Measurements from ENCODE around the gene PDE4D. TPM values are rescaled to one million over a fixed set of nuclear protein-coding genes. Genes with fewer than 3 reads are reported as not detected.

The PDE4D gene
- total and polyA plus RNA-seq, 2 donors, result 21.2 to 30.3 TPM

- H3K27ac ChIP-seq (ENCODE audit: low read depth in 1 of 2, low read length in 1 of 2), result no peak overlapping the region
- 96% methylated on average over 2 of the region's 2 CpGs for whole genome bisulfite sequencing
- H3K27me3 ChIP-seq (ENCODE audit: control insufficient read depth in 2 of 2, insufficient read depth in 1 of 2, low read length in 1 of 2), result no peaks in the 10 kb centered on the region
- H3K4me3 ChIP-seq (ENCODE audit: low read length in 2 of 2), result no peak overlapping the region
- H3K36me3 ChIP-seq (ENCODE audit: control insufficient read depth in 2 of 2, insufficient read depth in 2 of 2, low read length in 1 of 2), result no peaks in the 10 kb centered on the region
- H3K9me3 ChIP-seq (ENCODE audit: control insufficient read depth in 2 of 2, insufficient read depth in 1 of 2, low read length in 1 of 2), result no peaks in the 10 kb centered on the region
- no peaks in the 10 kb centered on the region for H3K4me1 ChIP-seq (ENCODE audit: control insufficient read depth in 2 of 2, insufficient read depth in 2 of 2, low read length in 2 of 2)
- DNase-seq (ENCODE audit: low read depth in 6 of 9, low spot score in 9 of 9), result no peak
Measured at GRCh38 chr5:59446356-59446755, 447.2 kb downstream of the PDE4D start.

GRCh38 chr5:59445741-59446140, 447.8 kb downstream of the PDE4D start:
- H3K4me1 ChIP-seq (ENCODE audit: control insufficient read depth in 2 of 2, insufficient read depth in 2 of 2, low read length in 2 of 2), result no peaks in the 10 kb centered on the region

GRCh38 chr5:59439303-59439702, 454.2 kb downstream of the PDE4D start:
- no peak overlapping the region for H3K27ac ChIP-seq (ENCODE audit: low read depth in 1 of 2, low read length in 1 of 2)
- 98% methylated on average over 3 of the region's 3 CpGs for WGBS
- H3K36me3 ChIP-seq (ENCODE audit: control insufficient read depth in 2 of 2, insufficient read depth in 2 of 2, low read length in 1 of 2), result no peaks in the 10 kb centered on the region
- H3K9me3 ChIP-seq (ENCODE audit: control insufficient read depth in 2 of 2, insufficient read depth in 1 of 2, low read length in 1 of 2), result no peaks in the 10 kb centered on the region
- no peaks in the 10 kb centered on the region for H3K27me3 ChIP-seq (ENCODE audit: control insufficient read depth in 2 of 2, insufficient read depth in 1 of 2, low read length in 1 of 2)
- no peak overlapping the region for H3K4me3 ChIP-seq (ENCODE audit: low read length in 2 of 2)
- no peaks in the 10 kb centered on the region for H3K4me1 ChIP-seq (ENCODE audit: control insufficient read depth in 2 of 2, insufficient read depth in 2 of 2, low read length in 2 of 2)
- no peak for DNase-seq (ENCODE audit: low read depth in 6 of 9, low spot score in 9 of 9)

More at GRCh38 chr5:59445741-59446140, 447.8 kb downstream of the PDE4D start:
- 97% methylated on average over 1 of the region's 1 CpG for WGBS
- H3K4me3 ChIP-seq (ENCODE audit: low read length in 2 of 2), result no peak overlapping the region
- no peaks in the 10 kb centered on the region for H3K27me3 ChIP-seq (ENCODE audit: control insufficient read depth in 2 of 2, insufficient read depth in 1 of 2, low read length in 1 of 2)
- no peaks in the 10 kb centered on the region for H3K36me3 ChIP-seq (ENCODE audit: control insufficient read depth in 2 of 2, insufficient read depth in 2 of 2, low read length in 1 of 2)
- no peaks in the 10 kb centered on the region for H3K9me3 ChIP-seq (ENCODE audit: control insufficient read depth in 2 of 2, insufficient read depth in 1 of 2, low read length in 1 of 2)
- no peak overlapping the region for H3K27ac ChIP-seq (ENCODE audit: low read depth in 1 of 2, low read length in 1 of 2)
- DNase-seq (ENCODE audit: low read depth in 6 of 9, low spot score in 9 of 9), result no peak

GRCh38 chr5:59437176-59437575, 456.4 kb downstream of the PDE4D start:
- Histone ChIP-seq H3K4me1 (ENCODE audit: control insufficient read depth in 2 of 2, insufficient read depth in 2 of 2, low read length in 2 of 2) (no peaks in the 10 kb centered on the region), H3K4me3 (ENCODE audit: low read length in 2 of 2) (no peak overlapping the region), H3K27me3 (ENCODE audit: control insufficient read depth in 2 of 2, insufficient read depth in 1 of 2, low read length in 1 of 2) (no peaks in the 10 kb centered on the region), H3K9me3 (ENCODE audit: control insufficient read depth in 2 of 2, insufficient read depth in 1 of 2, low read length in 1 of 2) (no peaks in the 10 kb centered on the region), H3K27ac (ENCODE audit: low read depth in 1 of 2, low read length in 1 of 2) (no peak overlapping the region), H3K36me3 (ENCODE audit: control insufficient read depth in 2 of 2, insufficient read depth in 2 of 2, low read length in 1 of 2) (no peaks in the 10 kb centered on the region)
- DNase-seq (ENCODE audit: low read depth in 6 of 9, low spot score in 9 of 9), result no peak
- WGBS, result 95% methylated on average over 2 of the region's 2 CpGs

GRCh38 chr5:59436364-59437148, 457.0 kb downstream of the PDE4D start:
- Histone ChIP-seq H3K27ac (ENCODE audit: low read depth in 1 of 2, low read length in 1 of 2) (no peak overlapping the region), H3K4me3 (ENCODE audit: low read length in 2 of 2) (no peak overlapping the region), H3K9me3 (ENCODE audit: control insufficient read depth in 2 of 2, insufficient read depth in 1 of 2, low read length in 1 of 2) (no peaks in the 10 kb centered on the region), H3K27me3 (ENCODE audit: control insufficient read depth in 2 of 2, insufficient read depth in 1 of 2, low read length in 1 of 2) (no peaks in the 10 kb centered on the region), H3K36me3 (ENCODE audit: control insufficient read depth in 2 of 2, insufficient read depth in 2 of 2, low read length in 1 of 2) (no peaks in the 10 kb centered on the region), H3K4me1 (ENCODE audit: control insufficient read depth in 2 of 2, insufficient read depth in 2 of 2, low read length in 2 of 2) (no peaks in the 10 kb centered on the region)
- no peak for DNase-seq (ENCODE audit: low read depth in 6 of 9, low spot score in 9 of 9)
- WGBS, result 85% methylated on average over 5 of the region's 5 CpGs

GRCh38 chr5:59433174-59433573, 460.4 kb downstream of the PDE4D start:
- 100% methylated on average over 1 of the region's 1 CpG for WGBS
- H3K27ac ChIP-seq (ENCODE audit: low read depth in 1 of 2, low read length in 1 of 2), result no peak overlapping the region

GRCh38 chr5:59430066-59430685, 463.4 kb downstream of the PDE4D start:
- H3K27me3 ChIP-seq (ENCODE audit: control insufficient read depth in 2 of 2, insufficient read depth in 1 of 2, low read length in 1 of 2), result no peaks in the 10 kb centered on the region
- no peaks in the 10 kb centered on the region for H3K4me1 ChIP-seq (ENCODE audit: control insufficient read depth in 2 of 2, insufficient read depth in 2 of 2, low read length in 2 of 2)
- no peak overlapping the region for H3K4me3 ChIP-seq (ENCODE audit: low read length in 2 of 2)
- WGBS, result 98% methylated on average over 9 of the region's 9 CpGs
- H3K36me3 ChIP-seq (ENCODE audit: control insufficient read depth in 2 of 2, insufficient read depth in 2 of 2, low read length in 1 of 2), result no peaks in the 10 kb centered on the region
- H3K9me3 ChIP-seq (ENCODE audit: control insufficient read depth in 2 of 2, insufficient read depth in 1 of 2, low read length in 1 of 2), result no peaks in the 10 kb centered on the region
- no peak for DNase-seq (ENCODE audit: low read depth in 6 of 9, low spot score in 9 of 9)
- no peak overlapping the region for H3K27ac ChIP-seq (ENCODE audit: low read depth in 1 of 2, low read length in 1 of 2)

More at GRCh38 chr5:59433174-59433573, 460.4 kb downstream of the PDE4D start:
- no peak overlapping the region for H3K4me3 ChIP-seq (ENCODE audit: low read length in 2 of 2)
- no peak for DNase-seq (ENCODE audit: low read depth in 6 of 9, low spot score in 9 of 9)
- H3K9me3 ChIP-seq (ENCODE audit: control insufficient read depth in 2 of 2, insufficient read depth in 1 of 2, low read length in 1 of 2), result no peaks in the 10 kb centered on the region
- H3K36me3 ChIP-seq (ENCODE audit: control insufficient read depth in 2 of 2, insufficient read depth in 2 of 2, low read length in 1 of 2), result no peaks in the 10 kb centered on the region
- H3K27me3 ChIP-seq (ENCODE audit: control insufficient read depth in 2 of 2, insufficient read depth in 1 of 2, low read length in 1 of 2), result no peaks in the 10 kb centered on the region
- H3K4me1 ChIP-seq (ENCODE audit: control insufficient read depth in 2 of 2, insufficient read depth in 2 of 2, low read length in 2 of 2), result no peaks in the 10 kb centered on the region

- DNase-seq (ENCODE audit: low read depth in 6 of 9, low spot score in 9 of 9), result no peak
- Histone ChIP-seq H3K36me3 (ENCODE audit: control insufficient read depth in 2 of 2, insufficient read depth in 2 of 2, low read length in 1 of 2) (no peaks in the 10 kb centered on the region), H3K4me1 (ENCODE audit: control insufficient read depth in 2 of 2, insufficient read depth in 2 of 2, low read length in 2 of 2) (no peaks in the 10 kb centered on the region), H3K27ac (ENCODE audit: low read depth in 1 of 2, low read length in 1 of 2) (no peak overlapping the region), H3K9me3 (ENCODE audit: control insufficient read depth in 2 of 2, insufficient read depth in 1 of 2, low read length in 1 of 2) (no peaks in the 10 kb centered on the region), H3K4me3 (ENCODE audit: low read length in 2 of 2) (no peak overlapping the region), H3K27me3 (ENCODE audit: control insufficient read depth in 2 of 2, insufficient read depth in 1 of 2, low read length in 1 of 2) (no peaks in the 10 kb centered on the region)
- WGBS, result 97% methylated on average over 2 of the region's 2 CpGs
Measured at GRCh38 chr5:59428391-59428790, 465.1 kb downstream of the PDE4D start.

- WGBS, result 96% methylated on average over 3 of the region's 3 CpGs
- DNase-seq (ENCODE audit: low read depth in 6 of 9, low spot score in 9 of 9), result no peak
Measured at GRCh38 chr5:59424515-59424914, 469.0 kb downstream of the PDE4D start.

More at GRCh38 chr5:59424515-59424914, 469.0 kb downstream of the PDE4D start:
- H3K27ac ChIP-seq (ENCODE audit: low read depth in 1 of 2, low read length in 1 of 2), result no peak overlapping the region
- H3K9me3 ChIP-seq (ENCODE audit: control insufficient read depth in 2 of 2, insufficient read depth in 1 of 2, low read length in 1 of 2), result no peaks in the 10 kb centered on the region
- no peak overlapping the region for H3K4me3 ChIP-seq (ENCODE audit: low read length in 2 of 2)
- no peaks in the 10 kb centered on the region for H3K27me3 ChIP-seq (ENCODE audit: control insufficient read depth in 2 of 2, insufficient read depth in 1 of 2, low read length in 1 of 2)
- H3K4me1 ChIP-seq (ENCODE audit: control insufficient read depth in 2 of 2, insufficient read depth in 2 of 2, low read length in 2 of 2), result no peaks in the 10 kb centered on the region
- H3K36me3 ChIP-seq (ENCODE audit: control insufficient read depth in 2 of 2, insufficient read depth in 2 of 2, low read length in 1 of 2), result no peaks in the 10 kb centered on the region
